ENCODE data around the gene SYT14.

GRCh38 chr1:209993061-209993830 lies 55.2 kb downstream of the SYT14 start:
- TF ChIP-seq CTCF (IDR thresholded peaks at IDR 0.05) (no peak), EP300 (IDR thresholded peaks at IDR 0.05) (no peak)
